Stimulated activated CD4-positive, alpha-beta T cell treated with anti-CD3 and anti-CD28 coated beads, Interleukin-15, amount 100 ng/mL, for 24 hours (primary cell): ENCODE measurements around the gene C1D.

Experiments
- DNase-seq: peaks from one replicate; pipeline ENCODE4 v3.0.0-alpha.2; 2020

C1D gene, protein sequence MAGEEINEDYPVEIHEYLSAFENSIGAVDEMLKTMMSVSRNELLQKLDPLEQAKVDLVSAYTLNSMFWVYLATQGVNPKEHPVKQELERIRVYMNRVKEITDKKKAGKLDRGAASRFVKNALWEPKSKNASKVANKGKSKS

GRCh38 chr2:68062680-68063387 lies at the start of gene C1D:
Gene C1D, minus strand, starts transcription at chr2:68063004. Its CDS starts 15,694 bp downstream, at chr2:68047310.
- peak; percentile 95 for DNase-seq

DNA sequence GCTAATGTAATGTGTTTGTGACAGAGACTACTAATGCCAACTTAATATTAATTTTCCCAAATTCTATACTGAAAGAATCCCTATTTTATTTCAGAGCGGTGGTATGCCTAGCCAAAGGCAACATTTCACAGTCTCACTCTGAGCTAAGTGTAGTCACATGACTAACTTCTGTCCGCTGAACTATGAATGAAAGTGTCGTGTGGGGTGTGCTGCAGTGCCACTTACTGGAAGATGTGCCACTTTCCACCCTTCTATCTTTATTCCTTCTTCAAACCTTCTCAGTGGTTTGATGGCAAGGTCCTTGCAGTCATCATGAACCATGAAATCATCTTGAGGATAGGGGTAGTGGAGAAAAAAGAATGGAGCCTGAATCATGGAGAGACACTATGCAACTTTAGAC lies 47.3 kb upstream of the C1D start:
- DNase-seq, result no peak

DNA sequence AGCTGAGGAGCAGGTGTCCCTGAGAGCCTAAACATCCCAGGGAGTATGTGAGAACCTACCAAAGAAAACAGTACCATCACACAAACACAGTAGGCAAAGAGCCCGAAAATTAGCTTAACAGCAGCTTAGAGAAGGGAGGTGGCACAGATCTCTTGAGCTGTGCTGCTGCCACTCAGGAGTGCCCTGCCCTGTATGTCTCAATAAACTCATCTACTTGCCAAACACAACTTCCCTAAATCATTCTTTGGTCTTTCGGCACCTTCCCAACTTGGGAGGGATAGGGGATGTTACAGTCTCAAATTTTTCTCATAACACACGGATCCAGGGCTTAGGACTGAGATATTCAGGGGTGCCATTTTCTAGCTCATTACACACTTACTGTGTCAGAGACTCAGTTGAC lies 45.3 kb upstream of the C1D start:
- DNase-seq, result no peak

DNA sequence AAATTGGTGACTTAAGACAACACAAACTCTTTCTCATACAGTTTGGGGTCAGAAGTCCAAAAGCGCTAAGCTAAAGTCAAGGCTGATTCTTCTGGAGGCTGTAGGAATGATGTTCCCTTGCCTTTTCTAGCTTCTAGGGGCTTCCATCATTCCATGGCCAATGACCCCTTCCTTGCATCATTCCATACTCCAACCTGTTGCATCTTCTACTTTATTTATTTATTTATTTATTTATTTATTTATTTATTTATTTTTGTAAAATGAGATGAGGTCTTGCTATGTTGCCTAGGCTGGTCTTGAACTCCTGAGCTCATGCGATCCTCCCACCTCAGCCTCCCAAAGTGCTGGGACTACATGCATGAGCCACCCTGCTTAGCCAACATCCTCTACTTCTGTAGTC lies 44.7 kb upstream of the C1D start:
- DNase-seq, result no peak

- DNase-seq, result no peak
These were observed 41.5 kb upstream of the C1D start for GRCh38 chr2:68104111-68104835.

GRCh38 chr2:68103709-68104055 lies 40.9 kb upstream of the C1D start:
- no peak for DNase-seq

DNA sequence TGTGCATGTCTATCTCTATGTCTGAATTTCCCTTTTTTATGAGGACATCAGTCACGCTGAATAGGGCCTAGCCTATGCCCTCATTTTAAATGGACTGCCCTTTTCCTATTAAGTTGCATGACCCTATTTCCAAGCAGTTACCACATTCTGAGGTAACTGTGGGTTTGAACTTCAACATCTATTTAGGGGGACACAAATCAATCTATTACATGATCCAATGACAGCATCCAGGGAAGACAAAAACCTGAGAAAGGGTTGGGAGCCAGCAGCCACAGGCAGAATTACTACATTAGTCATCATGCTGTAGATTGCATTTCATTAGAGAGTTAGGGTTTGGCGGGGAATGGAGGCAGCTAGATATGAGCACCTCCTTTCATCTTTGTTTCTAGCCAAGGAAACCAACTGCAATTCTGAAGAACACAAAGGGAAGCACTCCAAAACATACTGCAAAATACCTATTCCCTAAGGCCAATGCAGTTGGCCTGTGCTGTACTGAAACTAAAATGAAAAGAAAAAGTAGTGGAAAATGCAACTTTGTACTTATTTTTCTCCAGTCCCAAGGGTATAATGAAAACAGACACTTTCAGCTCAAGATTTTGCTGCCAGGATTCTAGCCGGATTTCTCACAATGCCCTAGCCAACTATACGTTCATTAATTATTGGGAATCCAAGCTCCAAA lies 40.4 kb upstream of the C1D start:
- no peak for DNase-seq

DNA sequence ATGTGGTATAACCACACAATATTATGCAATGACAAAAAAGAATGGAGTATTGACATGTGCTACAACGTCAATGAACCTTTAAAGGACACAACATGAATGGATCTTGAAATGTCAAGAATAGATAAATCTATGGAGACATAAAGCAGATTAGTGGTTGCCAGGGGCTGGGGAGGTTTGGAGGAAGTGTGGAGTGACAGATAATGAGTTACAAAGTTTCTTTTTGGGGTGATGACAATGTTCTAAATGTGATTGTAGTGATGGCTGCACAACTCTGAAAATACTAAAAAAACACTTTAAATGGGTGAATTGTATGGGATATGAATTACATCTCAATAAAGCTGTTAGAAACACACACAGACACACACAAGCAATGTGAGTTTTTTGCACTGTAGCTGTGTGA lies 37.4 kb upstream of the C1D start:
- DNase-seq, result no peak

DNA sequence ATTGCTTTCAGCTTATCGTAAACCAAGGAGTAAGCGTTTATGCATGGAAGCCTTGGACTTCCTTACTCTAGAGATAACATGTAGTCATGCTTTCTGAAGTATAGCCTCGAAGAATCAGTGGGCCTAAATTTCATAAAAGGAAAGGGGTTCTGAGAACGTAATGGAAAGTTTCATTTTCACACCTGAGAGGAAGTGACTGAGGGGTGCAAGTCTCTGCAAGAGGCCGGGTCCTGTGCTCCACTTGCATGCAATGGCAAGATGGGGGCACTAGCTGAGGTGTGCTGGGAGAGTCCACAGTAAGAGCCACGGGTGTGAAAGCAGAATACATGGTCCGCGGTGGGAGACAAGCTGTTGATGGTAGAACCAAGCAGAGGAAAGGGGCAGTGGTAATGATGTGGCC lies 36.5 kb upstream of the C1D start:
- DNase-seq, result no peak

DNA sequence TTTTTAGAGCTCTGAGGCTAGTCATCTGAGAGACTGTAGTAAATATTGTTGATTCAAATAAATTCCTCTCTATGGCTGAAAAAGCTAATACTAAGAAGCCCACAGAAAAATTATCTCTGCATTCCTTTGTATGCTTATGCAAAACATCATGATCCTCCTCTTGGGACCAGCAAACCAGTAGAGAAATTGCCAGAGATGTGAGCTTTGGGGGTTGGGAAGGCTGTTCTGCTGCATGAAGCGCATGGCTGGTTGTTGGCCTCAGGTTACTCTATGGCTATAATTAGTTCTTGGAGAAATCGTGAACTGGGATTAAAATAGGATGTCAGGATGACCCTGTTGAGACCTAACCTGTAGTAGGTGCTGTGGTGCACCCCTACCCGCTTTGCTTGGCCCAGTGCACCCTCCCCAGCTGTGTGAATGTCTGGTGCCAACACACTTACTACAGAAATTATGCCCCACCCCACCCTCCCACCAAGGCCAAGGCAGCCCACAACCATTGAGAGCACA lies 35.5 kb upstream of the C1D start:
- DNase-seq, result no peak

DNA sequence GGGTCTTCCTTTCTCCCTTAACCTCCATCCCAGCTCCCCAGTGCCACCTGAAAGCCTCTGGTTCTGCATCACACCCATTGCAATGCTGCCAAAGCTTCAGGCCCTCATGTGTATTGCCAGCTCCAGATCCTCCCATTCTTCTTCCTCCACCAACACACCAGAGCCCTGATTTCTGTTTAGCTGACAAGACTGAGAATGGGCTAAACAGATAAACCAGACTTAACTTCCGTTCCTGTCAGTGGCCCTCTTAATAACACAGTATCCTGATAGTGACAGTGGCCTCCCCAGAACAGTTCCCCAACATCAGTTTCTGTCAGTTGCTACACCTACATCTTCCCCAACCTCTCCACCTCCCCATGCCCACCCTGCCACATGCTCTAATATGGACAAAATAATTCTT lies 31.3 kb upstream of the C1D start:
- no peak for DNase-seq

DNA sequence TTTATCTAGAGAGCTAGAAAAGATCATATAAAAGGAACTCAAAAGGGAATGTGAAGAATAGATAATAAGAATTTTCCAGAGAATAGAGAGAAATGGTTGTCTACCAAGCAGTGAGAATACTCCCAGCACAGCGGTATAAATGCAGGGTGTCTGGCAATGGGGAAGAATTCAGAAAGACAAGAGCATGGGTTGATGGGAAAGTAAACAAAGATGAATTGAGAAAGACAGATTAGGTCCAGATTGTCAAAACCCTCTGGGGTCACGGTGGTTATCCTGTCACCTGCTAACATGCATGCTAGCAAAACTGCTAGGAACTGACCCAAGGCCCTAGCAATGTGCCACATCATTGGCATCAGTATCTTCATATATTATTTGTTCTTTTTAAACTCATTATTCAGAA lies 30.8 kb upstream of the C1D start:
- no peak for DNase-seq

GRCh38 chr2:68091439-68092034 lies 28.7 kb upstream of the C1D start:
- DNase-seq, result no peak

DNA sequence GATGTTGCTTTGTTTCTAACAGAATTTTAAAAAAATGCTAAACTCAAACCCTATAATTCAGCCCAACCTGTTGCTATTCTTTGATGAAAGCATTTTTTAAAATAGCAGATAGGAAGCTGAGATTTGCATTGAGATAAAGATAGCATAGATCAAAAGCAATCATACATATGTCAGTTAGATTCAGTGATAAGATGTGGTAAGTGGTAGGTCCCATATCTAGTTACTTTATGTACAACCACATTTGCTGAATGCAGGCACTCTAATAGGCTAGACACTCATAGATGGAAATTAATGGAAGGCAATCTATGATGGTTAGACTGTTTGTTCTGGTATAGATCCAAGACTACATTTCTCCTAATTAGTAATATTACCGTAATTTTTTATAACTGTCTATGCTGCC lies 27.2 kb upstream of the C1D start:
- DNase-seq, result no peak

- DNase-seq, result no peak
These were observed 26.1 kb upstream of the C1D start for GRCh38 chr2:68088940-68089339.

GRCh38 chr2:68086166-68086565 lies 23.4 kb upstream of the C1D start:
- no peak for DNase-seq

DNA sequence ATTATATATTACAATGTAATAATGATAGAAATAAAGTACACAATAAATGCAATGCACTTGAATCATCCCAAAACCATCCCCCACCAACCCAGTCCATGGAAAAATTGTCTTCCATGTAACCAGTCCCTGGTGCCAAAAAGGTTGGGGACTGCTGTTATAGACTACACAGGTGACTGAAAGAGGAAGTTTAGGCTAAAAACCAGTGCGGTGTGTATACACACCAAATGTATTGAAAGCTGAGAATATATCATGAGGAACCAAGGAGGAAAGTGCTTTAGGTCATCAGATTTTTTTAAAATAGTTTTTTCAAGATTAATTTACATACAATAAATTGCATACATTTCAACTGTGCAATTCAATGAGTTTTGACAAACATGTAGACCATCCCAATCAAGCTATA lies 20.5 kb upstream of the C1D start:
- DNase-seq, result no peak

- no peak for DNase-seq
These were observed 11.2 kb upstream of the C1D start for GRCh38 chr2:68074050-68074449.

DNA sequence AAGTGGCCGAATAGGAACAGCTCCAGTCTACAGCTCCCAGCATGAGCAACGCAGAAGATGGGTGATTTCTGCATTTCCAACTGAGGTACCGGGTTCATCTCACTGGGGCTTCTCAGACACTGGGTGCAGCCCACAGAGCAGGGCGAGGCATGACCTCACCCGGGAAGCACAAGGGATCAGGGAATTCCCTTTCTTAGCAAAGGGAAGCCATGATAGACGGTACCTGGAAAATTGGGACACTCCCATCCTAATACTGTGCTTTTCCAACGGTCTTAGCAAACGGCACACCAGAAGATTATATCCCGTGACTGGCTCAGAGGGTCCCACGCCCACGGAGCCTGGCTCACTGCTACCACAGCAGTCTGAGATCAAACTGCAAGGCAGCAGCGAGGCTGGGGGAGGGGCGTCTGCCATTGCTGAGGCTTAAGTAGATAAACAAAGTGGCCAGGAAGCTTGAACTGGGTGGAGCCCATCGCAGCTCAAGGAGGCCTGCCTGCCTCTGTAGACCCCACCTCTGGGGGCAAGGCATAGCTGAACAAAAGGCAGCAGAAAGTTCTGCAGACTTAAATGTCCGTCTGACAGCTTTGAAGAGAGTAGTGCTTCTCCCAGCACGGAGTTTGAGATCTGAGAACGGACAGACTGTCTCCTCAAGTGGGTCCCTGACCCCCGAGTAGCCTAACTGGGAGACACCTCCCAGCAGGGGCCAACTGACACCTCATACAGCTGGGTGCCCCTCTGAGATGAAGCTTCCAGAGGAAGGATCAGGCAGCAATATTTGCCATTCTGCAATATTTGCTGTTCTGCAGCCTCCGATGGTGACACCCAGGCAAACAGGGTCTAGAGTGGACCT lies 1.2 kb upstream of the C1D start:
- peak; percentile 7 for DNase-seq

DNA sequence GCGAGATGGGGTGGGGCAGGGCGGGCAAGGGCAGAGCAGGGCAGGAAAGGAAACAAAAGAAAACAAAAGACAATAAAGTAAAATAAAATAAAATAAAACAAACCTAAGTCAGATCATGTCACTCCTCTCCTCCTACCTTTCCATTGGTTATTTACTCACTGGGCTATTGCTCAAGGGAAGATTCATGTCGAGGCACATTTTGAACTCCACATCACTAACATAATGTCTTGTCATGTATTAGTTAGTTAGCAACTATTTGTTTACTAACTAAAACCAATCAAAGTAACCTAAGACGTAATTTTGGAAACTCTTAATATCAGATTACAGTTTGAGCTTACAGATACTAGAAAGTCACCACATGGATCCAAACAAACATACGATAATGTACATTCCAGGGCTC lies 2.2 kb downstream of the C1D start:
- no peak for DNase-seq

DNA sequence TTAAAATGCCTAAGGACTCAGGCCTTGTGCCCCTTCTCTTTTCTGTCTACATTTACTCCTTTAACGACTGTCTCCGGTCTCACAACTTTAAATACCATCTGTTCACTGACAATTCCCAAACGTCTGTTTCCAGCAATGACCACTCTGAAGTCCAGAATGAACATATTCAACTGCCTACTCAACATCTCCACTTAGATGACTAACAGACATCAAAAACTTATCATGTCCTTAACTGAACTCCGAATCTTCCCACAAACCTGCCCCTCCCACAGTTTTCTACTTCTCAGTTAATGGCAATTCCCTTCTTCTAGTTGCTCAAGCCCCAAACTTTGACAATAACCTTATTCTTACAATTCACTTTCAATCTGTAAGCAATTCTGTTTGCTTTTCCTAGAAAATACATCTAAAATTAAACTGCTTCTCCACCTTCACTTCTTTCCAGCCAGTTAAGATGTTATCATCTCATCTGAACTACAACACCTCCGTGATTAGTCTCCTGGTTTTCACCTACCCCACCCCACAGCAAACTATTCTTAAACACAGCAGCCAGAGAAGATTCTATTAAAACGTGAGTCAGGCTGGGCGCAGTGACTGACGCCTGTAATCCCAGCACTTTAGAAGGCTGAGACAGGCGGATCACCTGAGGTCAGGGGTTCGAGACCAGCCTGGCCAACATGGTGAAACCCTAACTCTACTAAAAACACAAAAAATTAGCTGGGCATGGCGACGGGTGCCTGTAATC lies 2.8 kb downstream of the C1D start:
- DNase-seq, result no peak
